Right lobe of liver (tissue), 6 donors: Measurements from ENCODE around the gene MEF2C. TPM values are rescaled to one million over a fixed set of nuclear protein-coding genes. Genes with fewer than 3 reads are reported as not detected.

ENCODE experiments used
- ATAC-seq, 4 donors: fragments of 200-7000 bp; cut with Tn5 transposase; one replicate each; pipeline ENCODE4 v1.9.1; 2020; ENCODE audit warnings: mild to moderate bottlenecking in 4 of 4, moderate library complexity in 4 of 4
- DNase-seq, 3 donors: peaks; one replicate each; pipeline ENCODE4 v3.0.0-alpha.2; 2020
- H3K27ac ChIP-seq, 3 donors: fragments of 200-600 bp; one replicate each; pipeline ENCODE4 v1.8.0; 2022
- H3K27me3 ChIP-seq, 2 donors: fragments of 200-600 bp; one replicate each; pipeline ENCODE4 v1.8.0; 2022
- H3K36me3 ChIP-seq, 4 donors: fragments of 200-600 bp; sonication (generic) in 1 of 4; one replicate each; pipeline versions ENCODE4 v1.5.1 to v1.8.0; 2017 to 2022; ENCODE audit warnings: control low read depth in 1 of 4
- H3K4me1 ChIP-seq, 4 donors: fragments of 200-600 bp; sonication (generic) in 1 of 4; one replicate each; pipeline versions ENCODE4 v1.5.1 to v1.8.0; 2017 to 2022; ENCODE audit warnings: control low read depth in 1 of 4
- H3K4me3 ChIP-seq, 3 donors: fragments of 200-600 bp; one replicate each; pipeline ENCODE4 v1.8.0; 2022
- H3K9me3 ChIP-seq, 4 donors: fragments of 200-600 bp; sonication (generic) in 1 of 4; one replicate each; pipeline versions ENCODE4 v1.5.1 to v1.8.0; 2017 to 2022; ENCODE audit warnings: control low read depth in 1 of 4
- CTCF ChIP-seq, 4 donors: fragments of 200-600 bp in 3 of 4; fragments of 450-650 bp in 1 of 4; IDR thresholded peaks; one replicate each; pipeline versions ENCODE4 v1.5.1 to v1.8.0; 2016 to 2022; ENCODE audit warnings: antibody characterized with exemption in 4 of 4, mild to moderate bottlenecking in 2 of 4
- POLR2A ChIP-seq: fragments of 450-650 bp; IDR thresholded peaks from one replicate; pipeline ENCODE4 v1.6.1; 2017; ENCODE audit warnings: antibody characterized with exemption, mild to moderate bottlenecking
- WGBS: methylation state at CpG from one replicate; pipeline ENCODE4 v1.1.6; 2018; ENCODE audit warnings: low coverage, low lambda C conversion rate; ENCODE audit not compliant: insufficient coverage; ENCODE audit errors: missing lambda C conversion rate; 5-methylcytosine and 5-hydroxymethylcytosine counted together
- intact Hi-C, 2 donors: fragments of 100-400 bp; cut with DNase I; formaldehyde crosslinking; loops; one replicate each; pipeline versions ENCODE4 v1.11.2 to v1.14.1; 2022
- total RNA-seq, 6 experiments: library from RNA; depleted of rRNA in 2 of 6; stranded (reverse); fragments of >200 nt in 2 of 6; fragmentation: NEBNext Ultra II Directional in 3 of 6; extraction: Animal tissue kit (Norgen Biotek cat#: 25700) in 3 of 6; gene quantifications; one replicate each; pipeline versions ENCODE4 v1.1.0 to v1.2.4, GENCODE V29; 2016 to 2023
- donor health status: DM: no; HTN: yes; CAD: no.
- donor health status: DM: no; HTN: no; CAD: no.
- donor health status: DM: no; HTN: no; CAD: no.
- donor health status: DM: no; HTN: yes; CAD: no.
- donor health status: DM: no; HTN: yes; CAD: no.

MEF2C gene
- total RNA-seq, 6 experiments from 2014 or later, result 4.4 to 19.4 (median 6.4) TPM

GRCh38 chr5:88673253-88674105 lies 209.5 kb downstream of the MEF2C start:
- TF ChIP-seq POLR2A, result no peak
- TF ChIP-seq CTCF (IDR thresholded peaks at IDR 0.05), result no peak
- DNase-seq (no peak), ATAC-seq (no peak)
- intact Hi-C loops, result loop anchor here in 1 of 2 donors (10.0 kb wide), 1 partner anchor 529 kb away; no protein-coding TSS in a partner anchor
- Histone ChIP-seq H3K4me1 (peaks cover 0 to 20% (median 6%) of the 10 kb centered on the region in 4 donors), H3K27ac (no peak overlapping the region), H3K9me3 (no peaks in the 10 kb centered on the region), H3K27me3 (peaks cover 9 to 61% of the 10 kb centered on the region in 2 donors), H3K36me3 (no peaks in the 10 kb centered on the region), H3K4me3 (no peak overlapping the region)
- 8% methylated on average over 15 of the region's 15 CpGs for WGBS

- Histone ChIP-seq H3K4me1 (peaks cover 0 to 20% (median 6%) of the 10 kb centered on the region in 4 donors), H3K9me3 (no peaks in the 10 kb centered on the region), H3K27ac (no peak overlapping the region), H3K36me3 (no peaks in the 10 kb centered on the region), H3K4me3 (no peak overlapping the region), H3K27me3 (peaks cover 6 to 60% of the 10 kb centered on the region in 2 donors)
- DNase-seq (no peak), ATAC-seq (no peak)
- WGBS, result 14% methylated on average over 16 of the region's 39 CpGs
- intact Hi-C loops, result loop anchor here in 1 of 2 donors (10.0 kb wide), 1 partner anchor 528 kb away; no protein-coding TSS in a partner anchor
- TF ChIP-seq POLR2A (no peak), CTCF (IDR thresholded peaks at IDR 0.05) (no peak)
Measured at GRCh38 chr5:88672644-88673252, 210.2 kb downstream of the MEF2C start.

GRCh38 chr5:88671505-88672499 lies 211.2 kb downstream of the MEF2C start:
- WGBS, result 7% methylated on average over 25 of the region's 25 CpGs
- Histone ChIP-seq H3K9me3 (no peaks in the 10 kb centered on the region), H3K27ac (no peak overlapping the region), H3K4me3 (no peak overlapping the region), H3K36me3 (no peaks in the 10 kb centered on the region), H3K27me3 (peaks cover 3 to 60% of the 10 kb centered on the region in 2 donors), H3K4me1 (peaks cover 0 to 24% (median 6%) of the 10 kb centered on the region in 4 donors)
- intact Hi-C loops, result loop anchor here in 1 of 2 donors (10.0 kb wide), 1 partner anchor 527 kb away; no protein-coding TSS in a partner anchor
- ATAC-seq (no peak), DNase-seq (no peak)
- TF ChIP-seq POLR2A (no peak), CTCF (IDR thresholded peaks at IDR 0.05) (no peak)

- TF ChIP-seq POLR2A, result no peak
- no peak for TF ChIP-seq CTCF (IDR thresholded peaks at IDR 0.05)
- H3K4me3 ChIP-seq, result no peak overlapping the region
- intact Hi-C loops, result loop anchor here in 1 of 2 donors (10.0 kb wide), 1 partner anchor 526 kb away; no protein-coding TSS in a partner anchor
- WGBS, result 4% methylated on average over 1 of the region's 1 CpG
- H3K9me3 ChIP-seq, result no peaks in the 10 kb centered on the region
- H3K36me3 ChIP-seq, result no peaks in the 10 kb centered on the region
- H3K27me3 ChIP-seq, result peaks cover 0 to 64% of the 10 kb centered on the region in 2 donors
- DNase-seq (no peak), ATAC-seq (no peak)
- H3K27ac ChIP-seq, result no peak overlapping the region
- peaks cover 0 to 27% (median 6%) of the 10 kb centered on the region in 4 donors for H3K4me1 ChIP-seq
Measured at GRCh38 chr5:88671106-88671504, 211.9 kb downstream of the MEF2C start.
